Measurements from ENCODE around the gene SSR4.

The SSR4 gene

DNA sequence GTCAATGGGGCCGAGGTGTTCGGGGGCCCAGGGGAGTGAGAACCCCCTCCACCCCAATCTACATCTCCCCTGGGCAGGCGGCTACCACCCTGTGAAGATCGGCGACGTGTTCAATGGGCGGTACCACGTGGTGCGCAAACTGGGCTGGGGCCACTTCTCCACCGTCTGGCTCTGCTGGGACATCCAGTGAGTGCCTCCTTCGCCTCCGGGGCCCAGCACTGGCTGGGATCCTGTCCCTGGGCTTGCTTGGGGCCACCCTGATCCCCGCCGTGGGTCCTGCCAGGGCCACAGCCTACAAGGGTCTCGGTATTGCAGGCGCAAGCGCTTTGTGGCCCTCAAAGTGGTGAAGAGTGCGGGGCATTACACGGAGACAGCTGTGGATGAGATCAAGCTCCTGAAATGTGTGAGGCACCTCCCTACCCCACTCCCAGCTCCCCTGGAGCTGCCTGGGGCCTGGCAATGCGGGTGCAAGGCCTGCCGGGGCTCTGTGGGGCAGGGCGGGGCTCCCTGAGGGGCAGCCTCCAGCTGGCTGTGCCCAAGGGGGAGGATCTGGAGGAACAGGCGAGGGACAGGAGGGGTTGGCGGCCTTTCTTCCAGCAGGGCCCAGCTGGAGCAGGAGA is 12.9 kb upstream of the SSR4 start:
- DNase-seq (ENCODE audit: low read depth) = no peak

DNA sequence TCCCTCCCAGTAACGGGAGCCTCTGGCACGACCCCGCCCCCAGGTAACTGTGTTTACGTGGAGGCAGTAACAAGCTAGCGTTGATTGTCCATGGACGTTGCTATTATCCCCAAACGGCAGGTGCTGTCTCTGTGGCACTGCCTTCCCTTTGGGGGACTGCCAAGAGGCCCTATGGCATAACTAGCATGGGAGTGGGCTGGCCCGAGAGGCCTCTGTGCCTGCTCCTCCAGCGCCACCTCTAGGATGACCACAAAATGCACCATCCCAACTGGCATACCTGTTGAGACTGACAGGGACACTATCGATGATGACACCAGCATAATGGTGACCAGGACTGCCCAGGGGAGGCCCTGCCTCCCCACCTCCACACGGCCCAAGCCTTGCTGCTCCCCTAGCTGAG is 12.2 kb upstream of the SSR4 start:
- no peak for DNase-seq (ENCODE audit: low read depth)

DNA sequence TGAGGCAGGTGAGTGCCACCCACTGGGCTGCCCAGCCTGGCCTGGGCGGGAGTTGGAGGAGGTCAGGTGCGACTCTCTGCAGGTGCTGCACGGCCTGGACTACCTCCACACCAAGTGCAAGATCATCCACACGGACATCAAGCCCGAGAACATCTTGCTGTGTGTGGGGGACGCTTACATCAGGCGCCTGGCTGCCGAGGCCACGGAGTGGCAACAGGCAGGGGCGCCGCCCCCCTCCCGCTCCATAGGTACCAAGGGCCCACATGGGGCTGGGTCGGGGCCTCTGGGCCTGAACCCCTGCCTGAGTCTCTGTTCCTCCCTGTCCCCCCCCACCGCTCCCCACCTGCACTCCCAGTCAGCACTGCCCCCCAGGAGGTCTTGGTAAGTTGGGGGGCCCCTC is 11.6 kb upstream of the SSR4 start:
- DNase-seq (ENCODE audit: low read depth) = no peak

DNA sequence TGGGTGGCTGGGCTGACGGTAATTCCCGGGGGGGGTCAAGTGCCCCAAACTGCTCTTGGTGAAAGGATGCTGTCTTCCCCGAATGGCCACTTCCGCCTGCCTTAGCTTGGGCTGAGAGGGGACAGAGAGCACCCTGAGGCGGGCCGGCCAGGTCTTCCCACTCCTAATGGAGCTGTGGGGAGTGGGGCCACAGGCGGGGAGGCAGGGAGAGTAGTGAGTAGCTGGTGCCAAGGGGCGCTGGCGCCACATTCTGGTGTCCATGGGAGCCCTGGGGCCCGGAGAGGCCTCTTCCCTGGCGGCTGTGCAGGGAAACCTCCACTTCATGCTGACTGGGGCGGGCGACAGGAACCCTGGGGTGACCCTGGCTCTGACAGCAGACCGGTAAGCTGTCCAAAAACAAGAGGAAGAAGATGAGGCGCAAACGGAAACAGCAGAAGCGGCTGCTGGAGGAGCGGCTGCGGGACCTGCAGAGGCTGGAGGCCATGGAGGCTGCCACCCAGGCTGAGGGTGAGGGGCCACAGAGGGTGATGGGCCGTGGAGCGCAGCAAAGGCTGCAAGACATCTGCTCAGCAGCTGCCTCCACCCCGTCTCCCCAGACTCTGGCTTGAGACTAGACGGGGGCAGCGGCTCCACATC is 11.0 kb upstream of the SSR4 start:
- DNase-seq (ENCODE audit: low read depth) = no peak

GRCh38 chrX:153784325-153784967 is 10.0 kb upstream of the SSR4 start:
- DNase-seq (ENCODE audit: low read depth) = no peak

GRCh38 chrX:153786669-153787068 is 7.8 kb upstream of the SSR4 start:
- DNase-seq (ENCODE audit: low read depth) = no peak

- DNase-seq (ENCODE audit: low read depth) = no peak
Measured at GRCh38 chrX:153789654-153790053, 4.8 kb upstream of the SSR4 start.

GRCh38 chrX:153791104-153791852 is 3.2 kb upstream of the SSR4 start:
- no peak for DNase-seq (ENCODE audit: low read depth)

- no peak for DNase-seq (ENCODE audit: low read depth)
Measured at GRCh38 chrX:153792368-153792767, 2.1 kb upstream of the SSR4 start.

GRCh38 chrX:153793291-153793690 is 1.2 kb upstream of the SSR4 start:
- no peak for DNase-seq (ENCODE audit: low read depth)

DNA sequence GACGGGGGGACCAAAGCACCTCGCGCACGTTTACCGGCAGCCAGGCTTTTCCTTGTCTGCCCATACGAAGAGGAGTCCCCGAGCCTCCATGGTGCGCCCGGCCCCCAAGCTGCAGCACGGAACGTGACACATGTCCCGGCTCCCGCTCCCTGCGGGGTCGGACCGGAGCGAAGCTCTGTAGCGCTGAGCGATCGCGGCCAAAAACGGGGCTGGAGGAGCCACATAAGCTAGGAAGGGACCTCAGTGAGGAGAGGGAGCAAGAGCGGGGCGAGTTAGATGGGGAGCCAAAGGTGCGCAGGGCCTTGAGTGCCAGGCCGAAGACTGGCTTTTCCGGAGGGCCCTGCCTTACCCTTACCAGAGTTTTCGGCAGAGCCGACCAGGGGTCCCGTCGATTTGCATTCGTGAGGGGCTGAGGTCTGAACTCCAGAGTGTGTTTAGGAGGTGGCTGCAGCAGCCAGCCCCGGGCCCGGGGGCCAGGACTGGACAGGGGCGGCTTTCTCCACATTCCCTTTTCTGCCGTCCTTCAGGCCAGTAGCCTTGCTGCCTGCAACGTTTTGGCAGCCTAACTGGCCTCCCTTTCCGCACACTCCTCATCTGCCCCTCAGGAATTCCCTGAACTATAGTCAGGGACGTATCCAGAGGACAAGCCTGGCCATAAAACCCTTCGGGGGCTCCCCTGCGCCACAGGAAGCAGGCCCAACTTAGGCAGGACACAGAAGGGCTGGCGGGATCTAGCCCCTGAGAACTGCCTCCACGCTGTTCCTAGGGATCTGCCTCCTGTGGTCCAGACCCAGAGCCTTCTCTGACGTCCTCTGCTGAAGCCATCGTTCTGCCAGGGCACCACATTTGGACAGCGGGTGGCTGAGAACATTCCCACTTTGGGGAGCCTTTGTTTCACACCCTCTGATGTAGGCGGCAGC is 689 bp downstream of the SSR4 start:
- peak; percentile 11 for DNase-seq (ENCODE audit: low read depth)

DNA sequence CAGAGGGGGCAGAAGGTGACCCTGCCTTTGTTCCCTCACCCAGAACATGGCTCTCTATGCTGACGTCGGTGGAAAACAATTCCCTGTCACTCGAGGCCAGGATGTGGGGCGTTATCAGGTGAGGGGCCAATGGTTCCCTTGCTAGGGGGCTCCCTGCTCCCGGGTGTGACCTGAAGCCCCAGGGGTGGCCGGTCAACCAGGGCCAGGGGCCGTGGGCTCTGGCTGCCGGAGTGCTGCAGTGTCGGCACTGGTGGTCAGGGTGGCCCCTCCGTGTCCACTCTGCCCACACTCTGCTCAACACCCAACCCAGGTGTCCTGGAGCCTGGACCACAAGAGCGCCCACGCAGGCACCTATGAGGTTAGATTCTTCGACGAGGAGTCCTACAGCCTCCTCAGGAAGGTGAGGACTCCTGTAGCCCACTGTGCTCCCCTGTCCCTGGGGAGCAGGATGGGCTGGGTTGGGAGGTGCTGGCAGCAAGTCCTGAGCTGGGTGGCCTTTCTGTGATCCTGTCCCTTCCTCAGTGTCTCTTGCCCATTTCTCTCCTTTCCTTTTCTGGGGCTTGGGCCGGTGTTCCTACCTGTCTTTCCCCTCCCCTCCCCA is 3.0 kb downstream of the SSR4 start:
- no peak for DNase-seq (ENCODE audit: low read depth)

- DNase-seq (ENCODE audit: low read depth) = no peak
Measured at GRCh38 chrX:153799326-153799725, 4.9 kb downstream of the SSR4 start.

DNA sequence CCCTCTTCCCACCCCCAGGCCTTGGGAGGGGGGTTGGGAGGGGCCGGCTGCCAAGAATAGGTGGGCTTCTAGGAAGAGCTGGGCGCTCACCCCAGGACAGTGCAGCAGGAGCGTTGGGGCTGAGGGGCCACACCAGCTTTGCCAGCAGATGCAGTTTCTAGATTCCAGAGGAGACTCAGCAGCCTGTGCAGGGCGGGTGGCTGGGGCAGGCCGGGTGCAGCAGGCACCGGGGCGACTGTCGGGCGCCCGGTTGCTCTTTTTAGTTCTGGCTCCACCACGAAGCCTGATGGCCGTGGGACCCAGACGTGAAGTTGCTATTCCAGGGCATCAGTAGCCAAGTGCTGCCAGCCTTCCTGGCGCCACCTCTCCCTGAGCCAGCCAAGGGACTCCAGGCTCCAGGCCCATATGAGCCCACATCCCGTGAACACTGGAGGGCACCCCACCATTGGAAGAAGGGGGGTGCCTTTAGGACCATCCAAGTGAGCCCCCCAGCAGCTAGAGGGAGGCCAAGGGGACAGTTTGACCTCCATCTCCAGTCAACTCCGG is 5.8 kb downstream of the SSR4 start:
- no peak for DNase-seq (ENCODE audit: low read depth)

DNA sequence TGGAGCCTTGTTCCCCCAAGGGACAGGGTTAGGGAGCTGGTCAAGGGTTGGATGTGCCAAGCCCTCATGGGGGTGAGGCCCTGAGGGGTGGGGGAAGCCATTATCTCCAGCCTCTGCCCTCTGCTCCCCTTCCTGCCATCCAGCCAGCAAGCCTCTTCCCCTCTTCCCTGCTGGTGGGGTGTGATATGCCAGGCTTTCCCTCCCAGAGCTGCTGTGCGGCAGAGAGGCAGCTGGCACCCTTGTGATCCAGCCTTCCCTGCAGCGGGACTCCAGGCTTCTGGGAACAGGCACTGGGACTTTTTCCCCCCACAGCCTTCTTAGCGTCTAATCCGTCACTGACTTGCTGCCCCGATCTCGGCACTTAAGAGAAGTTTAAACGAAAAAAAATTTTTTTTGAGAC is 6.3 kb downstream of the SSR4 start:
- DNase-seq (ENCODE audit: low read depth) = no peak

DNA sequence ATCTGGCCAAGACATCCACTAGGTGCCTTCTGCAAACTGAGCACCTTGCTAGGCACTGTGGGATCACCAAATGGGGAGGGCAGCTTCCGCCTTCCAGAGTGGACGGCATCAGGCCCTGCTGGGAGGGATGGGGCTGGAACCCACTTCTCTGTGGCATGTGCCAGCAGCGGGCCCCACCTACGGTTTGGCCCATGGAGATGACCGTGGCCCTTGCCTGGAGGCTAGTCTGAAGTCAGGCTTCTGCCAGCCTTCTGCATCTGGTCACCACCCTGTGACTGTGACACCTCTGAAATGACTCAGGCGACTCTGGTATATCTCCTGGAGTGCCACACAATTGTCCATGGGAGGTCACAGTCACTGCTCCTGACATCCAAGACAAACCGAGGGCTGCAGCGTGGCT is 7.2 kb downstream of the SSR4 start:
- no peak for DNase-seq (ENCODE audit: low read depth)

DNA sequence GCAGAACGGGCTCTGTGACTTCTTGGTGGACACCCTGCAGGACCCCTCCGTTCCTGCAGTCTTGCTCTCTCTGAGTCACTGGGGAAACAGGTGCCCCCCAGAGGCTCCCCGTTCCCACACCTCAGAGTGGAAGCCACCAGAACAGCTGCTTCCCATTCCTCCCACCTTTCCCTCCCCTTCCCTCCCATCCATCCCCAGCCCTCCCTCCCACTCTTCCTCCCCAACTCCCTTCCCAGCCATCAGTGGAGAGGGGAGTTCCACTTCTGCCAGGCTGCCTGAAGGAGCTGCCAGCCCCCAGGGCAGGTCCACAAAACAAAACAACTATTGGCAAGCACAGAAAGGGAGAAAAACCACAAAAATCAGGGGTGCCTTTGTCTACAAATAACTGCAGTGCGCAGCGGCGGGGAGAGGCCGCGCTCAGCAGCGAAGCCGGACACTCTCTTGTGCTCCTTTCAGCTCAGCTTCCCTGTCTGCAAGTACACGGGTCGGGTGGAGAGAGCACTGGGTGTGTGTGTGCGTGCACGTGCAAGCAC is 8.1 kb downstream of the SSR4 start:
- no peak for DNase-seq (ENCODE audit: low read depth)

DNA sequence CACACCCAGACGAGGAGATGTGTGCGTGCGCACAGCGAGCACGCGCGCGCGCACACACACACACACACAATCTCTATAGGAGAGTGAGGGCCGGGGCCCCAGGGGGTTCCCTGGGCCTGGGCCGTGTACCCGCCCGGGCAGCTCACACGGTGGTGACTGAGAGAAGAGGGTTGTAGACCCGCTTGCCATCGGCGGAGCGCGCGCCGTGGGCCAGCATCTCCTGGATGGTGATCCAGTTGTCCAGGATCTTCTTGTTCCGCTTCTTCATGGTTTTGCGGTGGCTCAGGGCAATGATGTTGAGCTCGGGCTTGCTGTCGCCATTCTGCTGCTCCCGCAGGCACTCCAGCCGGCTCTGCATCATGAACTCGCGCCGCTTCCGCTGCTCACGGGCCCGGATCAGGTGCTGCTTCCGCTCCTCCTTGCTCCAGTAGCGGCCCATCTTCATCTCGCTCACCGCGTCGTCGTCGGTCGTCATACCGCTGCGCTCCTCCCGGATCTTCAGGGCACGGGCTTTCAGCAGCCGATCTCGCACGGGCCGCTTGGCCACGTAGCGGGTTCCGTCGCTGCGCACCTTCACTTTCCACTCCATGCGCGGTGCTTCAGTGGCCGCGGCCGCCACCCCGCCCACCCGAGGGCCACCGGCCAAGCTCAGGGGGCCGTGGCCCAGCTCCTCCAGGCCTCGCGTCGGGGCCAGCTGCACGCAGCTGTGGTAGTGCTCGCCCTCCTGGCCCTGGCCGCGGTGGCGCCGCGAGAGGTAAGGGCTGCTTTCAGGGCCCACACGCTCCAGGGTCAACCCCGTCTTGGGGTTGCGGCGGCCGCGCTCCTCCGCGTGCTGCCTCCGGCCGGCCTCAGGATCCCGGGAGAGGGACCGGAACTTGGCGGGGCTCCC is 9.0 kb downstream of the SSR4 start:
- DNase-seq (ENCODE audit: low read depth) = no peak

- no peak for DNase-seq (ENCODE audit: low read depth)
Measured at GRCh38 chrX:153804100-153804595, 9.7 kb downstream of the SSR4 start.

GRCh38 chrX:153804621-153805020 is 10.2 kb downstream of the SSR4 start:
- DNase-seq (ENCODE audit: low read depth) = no peak

Measured in activated T-cell treated with anti-CD3 and anti-CD28 coated beads for 1 hour (primary cell).